Panc1 (cell line): Measurements from ENCODE around the gene MAML3. TPM values are rescaled to one million over a fixed set of nuclear protein-coding genes. Genes with fewer than 3 reads are reported as not detected.

Source experiments
- ATAC-seq: fragments of 200-7000 bp; cut with Tn5 transposase; 2 replicates; pipeline ENCODE4 v1.9.1; 2020; ENCODE audit warnings: mild to moderate bottlenecking, moderate library complexity
- BruUV-seq: library from RNA; stranded (reverse); fragments of 400-500 nt; replicated peaks from 2 replicates; lab custom pipeline; 2021; lab: Mats Ljungman, UMichigan
- CTCF ChIA-PET: fragments of 300-600 bp; sonication (Branson Sonifier 250); formaldehyde crosslinking; loops from one replicate; lab custom pipeline; 2022; ENCODE audit warnings: antibody characterized with exemption; lab: Charles Lee
- POLR2A ChIA-PET: fragments of 300-600 bp; sonication (Branson Sonifier 250); formaldehyde crosslinking; loops from one replicate; lab custom pipeline; 2022; ENCODE audit warnings: antibody characterized with exemption; lab: Charles Lee
- DNase-seq: peaks from one replicate; pipeline ENCODE4 v3.0.0-alpha.2; 2010; ENCODE audit warnings: low read depth, low spot score
- H3K27ac ChIP-seq: 2 replicates; pipeline ENCODE4 v1.5.1; 2011; ENCODE audit warnings: mild to moderate bottlenecking, low read length, inconsistent platforms
- H3K27me3 ChIP-seq: fragments of 200-500 bp; sonication (Bioruptor generic); 2 replicates; pipeline ENCODE4 v1.6.0; 2014; ENCODE audit warnings: low read length, inconsistent platforms; ENCODE audit not compliant: control insufficient read depth, insufficient read depth
- H3K36me3 ChIP-seq: fragments of 200-500 bp; sonication (Bioruptor generic); 2 replicates; pipeline ENCODE4 v1.5.1; 2014; ENCODE audit warnings: inconsistent platforms, mild to moderate bottlenecking, low read length, moderate library complexity; ENCODE audit not compliant: control insufficient read depth, insufficient read depth
- H3K4me1 ChIP-seq: 2 replicates; pipeline ENCODE4 v1.5.1; 2011; ENCODE audit warnings: inconsistent platforms, mild to moderate bottlenecking, low read length, moderate library complexity; ENCODE audit not compliant: control insufficient read depth, insufficient read depth
- H3K4me3 ChIP-seq, 2 experiments: 2 replicates each; pipeline ENCODE4 v1.5.1; 2011 to 2012; ENCODE audit warnings: low read depth in 2 of 2, low read length in 2 of 2, mild to moderate bottlenecking in 2 of 2, inconsistent platforms in 1 of 2, moderate library complexity in 1 of 2
- H3K9me3 ChIP-seq: fragments of 200-500 bp; sonication (Bioruptor generic); 2 replicates; pipeline ENCODE4 v1.5.1; 2014; ENCODE audit warnings: low read depth, mild to moderate bottlenecking, inconsistent platforms, low read length, moderate library complexity; ENCODE audit not compliant: control insufficient read depth, insufficient read depth
- CTCF ChIP-seq: fragments of 450-650 bp; IDR thresholded peaks from 2 replicates; pipeline ENCODE4 v1.5.1; 2017; ENCODE audit warnings: mild to moderate bottlenecking
- POLR2AphosphoS5 ChIP-seq: IDR thresholded peaks from 2 replicates; pipeline ENCODE4 v1.6.1; 2012; ENCODE audit warnings: mild to moderate bottlenecking, low read depth, low read length, moderate library complexity
- REST ChIP-seq, 2 experiments: IDR thresholded peaks; 2 replicates each; pipeline ENCODE4 v1.6.1; 2011 to 2012; ENCODE audit warnings: low read depth in 2 of 2, control low read depth in 1 of 2, low read length in 1 of 2, mild to moderate bottlenecking in 1 of 2, moderate library complexity in 1 of 2; ENCODE audit not compliant: insufficient read depth in 1 of 2
- SIN3A ChIP-seq: IDR thresholded peaks from 2 replicates; pipeline ENCODE4 v1.6.1; 2012; ENCODE audit warnings: low read depth, mild to moderate bottlenecking, low read length, moderate library complexity, borderline replicate concordance; ENCODE audit not compliant: insufficient read depth
- TCF7L2 ChIP-seq: IDR thresholded peaks from 2 replicates; pipeline ENCODE4 v1.6.1; 2011; ENCODE audit warnings: mild to moderate bottlenecking, low read depth, low read length, inconsistent platforms
- in situ Hi-C: cut with HindIII; loops from 2 replicates; pipeline ENCODE4 v1.10.0; 2016; ENCODE audit warnings: low sequenced_read_pairs, low pct_unique_long_range_greater_than_20kb
- intact Hi-C: fragments of 100-400 bp; cut with micrococcal nuclease; formaldehyde crosslinking; loops from one replicate; pipeline ENCODE4 v1.10.0; 2022; ENCODE audit not compliant: unreplicated experiment
- total RNA-seq: library from RNA; stranded (reverse); gene quantifications from one replicate; pipeline ENCODE4 v1.2.1, GENCODE V29; 2021; ENCODE audit not compliant: unreplicated experiment

The MAML3 gene
- total RNA-seq, 1 experiment from 2014 or later = 7.7 TPM

GRCh38 chr4:139745111-139745639 is 408.8 kb downstream of the MAML3 start:
- H3K9me3 ChIP-seq = no peaks in the 10 kb centered on the region
- H3K4me3 ChIP-seq = no peak overlapping the region
- DNase-seq (no peak), ATAC-seq (no peak)
- intact Hi-C loops = no loop called here
- no peaks in the 10 kb centered on the region for H3K27me3 ChIP-seq
- H3K27ac ChIP-seq = no peak overlapping the region
- no TSS peak for BruUV-seq
- in situ Hi-C loops = no loop called here
- ChIA-PET POLR2A (no interaction called here), CTCF (no interaction called here)
- H3K4me1 ChIP-seq = peaks cover 5% of the 10 kb centered on the region; the same call in 1 of the 2 replicates
- no peak for TF ChIP-seq SIN3A
- no peak for TF ChIP-seq TCF7L2
- TF ChIP-seq CTCF = no peak
- no peak for TF ChIP-seq POLR2AphosphoS5
- TF ChIP-seq REST (IDR thresholded peaks at IDR 0.05; ENCODE audit: insufficient read depth in 1 of 2, low read depth in 2 of 2, low read length in 1 of 2) = no peak
- no peaks in the 10 kb centered on the region for H3K36me3 ChIP-seq

- POLR2A ChIA-PET = no interaction called here
- Histone ChIP-seq H3K27me3 (no peaks in the 10 kb centered on the region), H3K36me3 (no peaks in the 10 kb centered on the region), H3K27ac (no peak overlapping the region), H3K4me3 (no peak overlapping the region), H3K4me1 (peaks cover 5% of the 10 kb centered on the region; the same call in 1 of the 2 replicates), H3K9me3 (no peaks in the 10 kb centered on the region)
- intact Hi-C loops = no loop called here
- no peak for ATAC-seq
- TF ChIP-seq CTCF (no peak), REST (IDR thresholded peaks at IDR 0.05; ENCODE audit: insufficient read depth in 1 of 2, low read depth in 2 of 2, low read length in 1 of 2) (no peak), SIN3A (no peak), POLR2AphosphoS5 (no peak), TCF7L2 (no peak)
- in situ Hi-C loops = no loop called here
- no TSS peak for BruUV-seq
- CTCF ChIA-PET = no interaction called here
- DNase-seq = no peak
These were observed 409.8 kb downstream of the MAML3 start for GRCh38 chr4:139744232-139744631.
